Adrenal gland (tissue), 12 donors: ENCODE measurements around the gene LANCL2. TPM values are rescaled to one million over a fixed set of nuclear protein-coding genes. Genes with fewer than 3 reads are reported as not detected.
"Not testable (repeated sequence)": the region's sequence is repeated elsewhere in the genome, so short reads cannot be mapped to it uniquely, and the experiment has no call there.

ENCODE experiments used
- DNase-seq, 7 donors: peaks; one replicate each; pipeline ENCODE4 v3.0.0-alpha.2; 2019 to 2020
- H3K27ac ChIP-seq, 5 donors: fragments of 200-600 bp; sonication (generic) in 4 of 5; 1 replicate in 3 of 5; 2 replicates in 2 of 5; pipeline versions ENCODE4 v1.5.1 to v1.8.0; 2016 to 2020; ENCODE audit warnings: mild to moderate bottlenecking in 1 of 5
- H3K27me3 ChIP-seq: fragments of 200-600 bp; 2 replicates; pipeline ENCODE4 v1.8.0; 2021
- H3K36me3 ChIP-seq, 2 donors: fragments of 200-600 bp; replicated peaks in 1 of 2; 1 replicate in 1 of 2; 2 replicates in 1 of 2; pipeline versions ENCODE4 v1.5.1 to v1.8.0; 2018 to 2022
- H3K4me1 ChIP-seq, 2 donors: fragments of 200-600 bp; replicated peaks in 1 of 2; 1 replicate in 1 of 2; 2 replicates in 1 of 2; pipeline versions ENCODE4 v1.5.1 to v1.8.0; 2018 to 2021
- H3K4me3 ChIP-seq, 4 donors: fragments of 200-600 bp; sonication (generic) in 3 of 4; one replicate each; pipeline ENCODE4 v1.5.1; 2016 to 2018
- H3K9me3 ChIP-seq, 3 donors: fragments of 200-600 bp; sonication (generic) in 1 of 3; replicated peaks in 1 of 3; 1 replicate in 2 of 3; 2 replicates in 1 of 3; pipeline versions ENCODE4 v1.5.1 to v1.8.0; 2016 to 2021
- POLR2A ChIP-seq, 2 donors: fragments of 450-650 bp; IDR thresholded peaks; one replicate each; pipeline ENCODE4 v1.6.1; 2017; ENCODE audit warnings: antibody characterized with exemption in 2 of 2, mild to moderate bottlenecking in 2 of 2, moderate library complexity in 1 of 2
- whole genome bisulfite sequencing, 4 donors: extraction: QIAGEN DNeasy Blood & Tissue Kit in 2 of 4; methylation state at CpG; one replicate each; pipeline versions ENCODE4 v1.1.5 to v1.1.7; 2013 to 2017; 5-methylcytosine and 5-hydroxymethylcytosine counted together
- intact Hi-C, 2 donors: fragments of 100-400 bp; cut with DNase I; formaldehyde crosslinking; loops; one replicate each; pipeline versions ENCODE4 v1.14.1 to v1.15.0; 2022 to 2023
- polyA plus RNA-seq, 3 donors: library from polyadenylated mRNA; stranded (reverse); fragments of 200-250 nt in 2 of 3; fragments of 350-450 nt in 1 of 3; fragmentation: Illumina TruSeq in 1 of 3; extraction: RNeasy Lipid Tissue Mini Kit (QIAGEN cat#74804) in 1 of 3; gene quantifications; one replicate each; pipeline ENCODE4 v1.2.3, GENCODE V29; 2013 to 2014
- total RNA-seq, 9 donors: library from RNA; depleted of rRNA in 4 of 9; stranded (reverse); fragments of >200 nt in 4 of 9; fragments of 120-200 nt in 1 of 9; fragmentation: NEBNext Ultra II Directional in 1 of 9; extraction: Animal tissue kit (Norgen Biotek cat#: 25700) in 1 of 9; gene quantifications; one replicate each; pipeline versions ENCODE4 v1.1.0 to v1.2.4, GENCODE V29; 2013 to 2023
- TF ChIP-seq, protein P1 (sequence below), 6 experiments: fragments of 450-650 bp in 4 of 6; fragments of 200-600 bp in 2 of 6; sonication (generic) in 1 of 6; IDR thresholded peaks; 1 replicate in 5 of 6; 2 replicates in 1 of 6; pipeline versions ENCODE4 v1.5.1 to v1.8.0; 2016 to 2021; ENCODE audit warnings: antibody characterized with exemption in 6 of 6, mild to moderate bottlenecking in 2 of 6, moderate library complexity in 1 of 6
- donor health status: healthy with polysubstance abuse.
- donor health status: Bipolar disorder and iron deficiency.
- donor health status: DM: yes; HTN: yes; CAD: no.
- donor health status: DM: no; HTN: no; CAD: no.
- donor health status: DM: no; HTN: no; CAD: no.
- donor health status: DM: yes; HTN: yes; CAD: no.

The LANCL2 gene
- total and polyA plus RNA-seq, 12 donors, result 10.5 to 28.1 (median 18.1) TPM

DNA sequence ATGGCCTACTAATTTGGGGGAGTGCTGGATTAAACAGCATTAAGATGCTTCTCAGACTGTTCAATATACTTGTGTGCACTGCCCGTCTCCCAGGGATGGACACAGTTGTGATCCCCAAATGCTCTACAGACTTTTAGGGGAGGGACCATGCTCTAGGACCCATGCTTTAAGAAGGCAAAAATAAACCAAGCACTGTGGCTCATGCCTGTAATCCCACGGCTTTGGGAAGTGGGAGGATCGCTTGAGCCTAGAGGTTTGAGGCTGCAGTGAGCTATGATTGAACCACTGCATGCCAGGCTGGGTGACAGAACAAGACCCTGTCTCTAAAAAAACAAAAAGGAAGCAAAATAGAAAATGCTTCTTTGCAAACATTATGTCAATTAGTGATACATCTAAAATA is 104.6 kb downstream of the LANCL2 start:
- Histone ChIP-seq H3K27ac (no peak overlapping the region), H3K4me1 (no peaks in the 10 kb centered on the region), H3K9me3 (no peaks in the 10 kb centered on the region), H3K4me3 (no peak overlapping the region), H3K27me3 (no peaks in the 10 kb centered on the region), H3K36me3 (peaks cover 0 to 4% of the 10 kb centered on the region in 2 donors)
- WGBS, 4 donors, result 65 to 88% (median 76%) methylated on average over 2 to 3 of the region's 3 CpGs
- intact Hi-C loops, result no loop called here
- TF ChIP-seq POLR2A (IDR thresholded peaks at IDR 0.05), result no peak
- TF ChIP-seq, protein P1, sequence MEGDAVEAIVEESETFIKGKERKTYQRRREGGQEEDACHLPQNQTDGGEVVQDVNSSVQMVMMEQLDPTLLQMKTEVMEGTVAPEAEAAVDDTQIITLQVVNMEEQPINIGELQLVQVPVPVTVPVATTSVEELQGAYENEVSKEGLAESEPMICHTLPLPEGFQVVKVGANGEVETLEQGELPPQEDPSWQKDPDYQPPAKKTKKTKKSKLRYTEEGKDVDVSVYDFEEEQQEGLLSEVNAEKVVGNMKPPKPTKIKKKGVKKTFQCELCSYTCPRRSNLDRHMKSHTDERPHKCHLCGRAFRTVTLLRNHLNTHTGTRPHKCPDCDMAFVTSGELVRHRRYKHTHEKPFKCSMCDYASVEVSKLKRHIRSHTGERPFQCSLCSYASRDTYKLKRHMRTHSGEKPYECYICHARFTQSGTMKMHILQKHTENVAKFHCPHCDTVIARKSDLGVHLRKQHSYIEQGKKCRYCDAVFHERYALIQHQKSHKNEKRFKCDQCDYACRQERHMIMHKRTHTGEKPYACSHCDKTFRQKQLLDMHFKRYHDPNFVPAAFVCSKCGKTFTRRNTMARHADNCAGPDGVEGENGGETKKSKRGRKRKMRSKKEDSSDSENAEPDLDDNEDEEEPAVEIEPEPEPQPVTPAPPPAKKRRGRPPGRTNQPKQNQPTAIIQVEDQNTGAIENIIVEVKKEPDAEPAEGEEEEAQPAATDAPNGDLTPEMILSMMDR (IDR thresholded peaks at IDR 0.05), result no peak
- DNase-seq, result no peak

GRCh38 chr7:55470261-55470660 is 105.1 kb downstream of the LANCL2 start:
- TF ChIP-seq, protein P1 (IDR thresholded peaks at IDR 0.05), result no peak
- TF ChIP-seq POLR2A (IDR thresholded peaks at IDR 0.05), result no peak
- WGBS, 4 donors, result 86 to 96% (median 88%) methylated on average over 2 of the region's 2 CpGs
- Histone ChIP-seq H3K27me3 (no peaks in the 10 kb centered on the region), H3K4me3 (no peak overlapping the region), H3K9me3 (no peaks in the 10 kb centered on the region), H3K27ac (no peak overlapping the region), H3K4me1 (no peaks in the 10 kb centered on the region), H3K36me3 (peaks cover 0 to 2% of the 10 kb centered on the region in 2 donors)
- DNase-seq, result no peak
- intact Hi-C loops, result no loop called here

- H3K4me3 ChIP-seq, H3K27ac ChIP-seq, H3K9me3 ChIP-seq, H3K36me3 ChIP-seq, H3K4me1 ChIP-seq, H3K27me3 ChIP-seq, intact Hi-C loops, DNase-seq: not testable (repeated sequence)
- 83 to 93% (median 88%) methylated on average over 1 to 4 of the region's 9 CpGs for WGBS, 4 donors
Observed at GRCh38 chr7:55471594-55471993, 106.5 kb downstream of the LANCL2 start.

DNA sequence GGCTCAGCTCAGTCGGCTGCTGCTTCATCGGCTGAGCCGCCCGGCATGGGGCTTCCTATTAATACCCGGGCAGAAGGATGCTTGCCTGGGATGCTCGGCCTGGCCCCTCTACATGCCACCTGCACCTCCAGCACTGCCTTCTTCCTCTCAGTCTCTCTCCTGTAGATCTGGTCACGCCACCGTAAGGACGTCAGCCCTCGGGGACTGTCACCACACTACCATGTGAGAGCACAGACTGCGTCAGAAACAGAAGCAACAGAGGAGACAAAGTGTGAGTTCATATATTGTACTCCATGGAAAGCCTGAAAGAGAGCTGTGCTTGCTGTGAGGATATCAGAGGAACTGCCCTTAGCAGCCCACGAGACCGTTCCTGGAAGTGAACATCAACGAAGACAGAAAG is 107.3 kb downstream of the LANCL2 start:
- H3K4me1 ChIP-seq, H3K4me3 ChIP-seq, H3K27ac ChIP-seq, intact Hi-C loops, H3K9me3 ChIP-seq, H3K27me3 ChIP-seq, H3K36me3 ChIP-seq, DNase-seq: not testable (repeated sequence)
- WGBS, 4 donors, result 97% methylated on average over 5 of the region's 14 CpGs; no CpG with 5 or more reads in 3 of the 4 donors

DNA sequence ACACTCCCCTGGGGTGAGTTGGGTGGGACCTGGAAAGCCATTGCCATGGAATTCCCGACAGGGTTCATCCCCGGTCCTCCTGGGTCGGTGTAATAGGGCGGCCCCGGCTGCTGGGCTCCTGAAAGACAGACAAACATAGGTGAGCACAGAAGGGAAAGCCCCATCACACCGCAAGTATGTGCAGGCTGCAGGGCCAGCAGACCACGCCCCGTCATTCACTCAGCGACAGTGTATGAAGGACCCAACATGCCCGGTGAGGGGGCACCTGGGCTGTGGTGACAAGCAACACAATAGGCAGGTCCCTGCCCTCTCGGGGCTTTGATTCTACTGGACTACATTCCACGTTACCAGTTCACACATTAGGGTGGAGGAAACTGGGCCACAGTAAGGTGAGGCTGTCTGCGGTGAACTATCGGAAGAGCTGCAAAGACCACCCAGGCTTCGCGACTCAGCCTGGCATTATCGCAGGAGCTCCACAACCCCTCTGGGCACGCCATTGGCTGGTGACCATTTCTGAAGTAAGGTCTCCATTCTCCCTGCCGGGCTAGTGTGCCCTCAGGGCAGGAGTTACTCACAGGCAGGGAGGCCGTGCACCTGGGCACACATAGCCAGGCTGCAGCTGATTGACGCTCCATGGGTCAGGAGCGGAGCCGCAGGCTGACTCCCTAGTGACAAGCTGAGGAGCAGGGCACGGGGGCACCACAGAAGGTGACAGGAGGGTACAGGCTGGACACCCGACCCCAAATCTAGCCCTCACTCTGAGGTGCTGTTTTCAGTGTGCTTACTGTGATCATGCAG is 108.0 kb downstream of the LANCL2 start:
- DNase-seq, result peak in 1 of 7 donors; percentile 33
- Histone ChIP-seq H3K36me3 (no peaks in the 10 kb centered on the region), H3K9me3 (no peaks in the 10 kb centered on the region), H3K27ac (no peak overlapping the region), H3K27me3 (no peaks in the 10 kb centered on the region), H3K4me1 (no peaks in the 10 kb centered on the region), H3K4me3 (no peak overlapping the region)
- intact Hi-C loops, result no loop called here
- TF ChIP-seq, protein P1 (IDR thresholded peaks at IDR 0.05), result no peak
- no peak for TF ChIP-seq POLR2A (IDR thresholded peaks at IDR 0.05)
- WGBS, 4 donors, result 90 to 96% (median 92%) methylated on average over 16 to 25 of the region's 25 CpGs
